Measurements from ENCODE around the gene MAGEC3.

Gene MAGEC3

DNA sequence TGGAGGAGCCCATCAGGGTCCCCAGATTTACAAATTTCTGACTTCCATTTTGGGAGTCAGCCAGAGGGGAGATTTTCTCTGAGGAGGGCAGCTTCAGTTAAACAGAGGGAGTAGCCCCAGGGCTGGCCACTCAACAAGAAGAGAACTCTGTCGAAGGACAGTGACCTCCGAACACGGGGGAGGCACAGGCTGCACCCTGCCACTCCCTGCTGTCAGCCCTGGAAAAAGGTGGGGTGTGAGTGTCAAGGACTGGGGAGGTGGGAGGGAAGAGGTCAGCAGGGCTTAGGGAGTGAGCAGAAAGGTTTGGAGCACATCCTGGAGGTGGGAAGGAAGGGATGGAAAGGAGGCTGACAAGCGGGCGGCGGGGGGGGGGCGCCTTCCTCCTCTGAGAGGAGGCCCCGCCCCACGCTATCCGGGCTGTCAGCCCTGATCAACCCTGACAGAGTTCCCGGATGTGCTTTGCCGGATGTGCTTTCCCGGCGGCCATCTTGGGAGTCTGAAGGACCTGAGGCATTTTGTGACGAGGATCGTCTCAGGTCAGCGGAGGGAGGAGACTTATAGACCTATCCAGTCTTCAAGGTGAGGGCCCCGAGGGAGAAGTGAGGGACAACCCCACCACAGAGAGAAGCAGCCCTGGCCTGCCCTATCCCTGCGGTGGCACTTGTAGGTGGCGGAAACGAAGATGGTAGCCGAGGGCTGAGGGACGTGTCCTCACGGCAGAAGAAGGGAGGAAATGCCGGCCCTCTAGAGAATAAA lies 65.5 kb downstream of the MAGEC3 start, which contains the start of gene MAGEC1:
MAGEC1 (plus strand) TSS at position 495 of the 756 bp plus-strand sequence. CDS start 1,179 bp downstream, outside the sequence.
- no peak for DNase-seq (ENCODE audit: low spot score)
- TF ChIP-seq, protein P1, sequence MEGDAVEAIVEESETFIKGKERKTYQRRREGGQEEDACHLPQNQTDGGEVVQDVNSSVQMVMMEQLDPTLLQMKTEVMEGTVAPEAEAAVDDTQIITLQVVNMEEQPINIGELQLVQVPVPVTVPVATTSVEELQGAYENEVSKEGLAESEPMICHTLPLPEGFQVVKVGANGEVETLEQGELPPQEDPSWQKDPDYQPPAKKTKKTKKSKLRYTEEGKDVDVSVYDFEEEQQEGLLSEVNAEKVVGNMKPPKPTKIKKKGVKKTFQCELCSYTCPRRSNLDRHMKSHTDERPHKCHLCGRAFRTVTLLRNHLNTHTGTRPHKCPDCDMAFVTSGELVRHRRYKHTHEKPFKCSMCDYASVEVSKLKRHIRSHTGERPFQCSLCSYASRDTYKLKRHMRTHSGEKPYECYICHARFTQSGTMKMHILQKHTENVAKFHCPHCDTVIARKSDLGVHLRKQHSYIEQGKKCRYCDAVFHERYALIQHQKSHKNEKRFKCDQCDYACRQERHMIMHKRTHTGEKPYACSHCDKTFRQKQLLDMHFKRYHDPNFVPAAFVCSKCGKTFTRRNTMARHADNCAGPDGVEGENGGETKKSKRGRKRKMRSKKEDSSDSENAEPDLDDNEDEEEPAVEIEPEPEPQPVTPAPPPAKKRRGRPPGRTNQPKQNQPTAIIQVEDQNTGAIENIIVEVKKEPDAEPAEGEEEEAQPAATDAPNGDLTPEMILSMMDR (IDR thresholded peaks at IDR 0.05; ENCODE audit: borderline replicate concordance, control extremely low read depth, extremely low read depth, insufficient read depth, missing control alignments) = no peak
- in situ Hi-C loops (cut with MboI; ENCODE audit: low sequenced_read_pairs, unreplicated experiment) = no loop called here

DNA sequence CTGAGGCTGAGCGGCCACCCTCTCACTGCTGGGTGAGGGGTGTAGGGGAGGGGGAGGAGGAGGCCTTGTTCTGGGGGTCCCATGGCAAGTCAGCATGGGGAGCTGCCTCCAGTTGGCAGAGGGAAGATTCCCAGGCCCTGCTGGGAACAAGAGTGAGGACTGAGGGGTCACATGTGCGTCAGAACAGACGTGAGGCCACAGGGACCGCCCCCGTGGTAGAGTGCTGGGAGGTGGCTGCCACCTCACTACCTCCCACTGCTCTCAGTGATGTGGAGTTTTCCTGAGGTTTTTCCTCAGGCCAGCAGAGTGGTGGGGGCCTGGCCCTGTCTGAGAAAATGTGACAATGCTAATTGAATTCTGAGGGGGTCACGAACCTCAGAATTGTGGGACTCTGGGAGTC lies 66.1 kb downstream of the MAGEC3 start:
- TF ChIP-seq, protein P1 (IDR thresholded peaks at IDR 0.05; ENCODE audit: borderline replicate concordance, control extremely low read depth, extremely low read depth, insufficient read depth, missing control alignments) = no peak
- no peak for DNase-seq (ENCODE audit: low spot score)
- in situ Hi-C loops (cut with MboI; ENCODE audit: low sequenced_read_pairs, unreplicated experiment) = no loop called here

DNA sequence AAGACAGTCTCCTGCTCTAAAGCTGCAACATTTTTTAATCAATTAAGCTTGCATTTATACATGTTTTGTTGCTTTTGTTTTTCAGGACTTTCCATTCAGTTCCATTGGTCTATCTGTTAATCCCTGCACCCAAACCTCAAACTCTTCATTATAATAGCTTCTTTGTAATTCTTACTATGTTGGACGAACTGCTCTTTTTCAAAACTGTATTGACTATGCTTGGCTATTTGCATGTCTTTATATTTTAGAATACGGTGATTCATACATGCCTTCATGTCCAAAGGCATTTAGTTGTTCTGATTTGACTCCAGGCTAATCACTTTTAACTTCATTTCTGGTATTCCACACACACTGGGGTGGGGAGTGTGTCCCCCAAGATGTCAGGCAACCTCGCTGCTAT lies 79.7 kb downstream of the MAGEC3 start:
- DNase-seq (ENCODE audit: low spot score) = no peak
- in situ Hi-C loops (cut with MboI; ENCODE audit: low sequenced_read_pairs, unreplicated experiment) = no loop called here
- TF ChIP-seq, protein P1 (IDR thresholded peaks at IDR 0.05; ENCODE audit: borderline replicate concordance, control extremely low read depth, extremely low read depth, insufficient read depth, missing control alignments) = no peak

DNA sequence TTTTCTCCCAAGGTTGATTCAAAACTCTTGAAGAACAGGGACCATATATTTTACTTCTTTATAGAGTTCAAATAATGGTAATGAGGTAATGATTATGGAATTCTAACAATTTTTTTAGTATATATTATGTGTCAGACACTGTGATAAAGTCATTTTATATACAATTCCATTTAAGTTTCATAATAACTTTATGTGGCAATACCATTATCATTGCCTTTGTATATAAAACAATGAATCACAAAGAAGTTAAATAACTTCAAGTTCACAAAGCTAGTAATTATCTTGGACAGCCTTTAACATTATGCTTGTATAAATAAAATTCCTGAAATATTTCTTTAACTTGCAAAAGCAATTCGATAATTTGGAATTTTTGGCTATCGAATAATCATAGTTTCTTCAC lies 86.2 kb downstream of the MAGEC3 start:
- DNase-seq (ENCODE audit: low spot score) = no peak
- TF ChIP-seq, protein P1 (IDR thresholded peaks at IDR 0.05; ENCODE audit: borderline replicate concordance, control extremely low read depth, extremely low read depth, insufficient read depth, missing control alignments) = no peak
- in situ Hi-C loops (cut with MboI; ENCODE audit: low sequenced_read_pairs, unreplicated experiment) = no loop called here

DNA sequence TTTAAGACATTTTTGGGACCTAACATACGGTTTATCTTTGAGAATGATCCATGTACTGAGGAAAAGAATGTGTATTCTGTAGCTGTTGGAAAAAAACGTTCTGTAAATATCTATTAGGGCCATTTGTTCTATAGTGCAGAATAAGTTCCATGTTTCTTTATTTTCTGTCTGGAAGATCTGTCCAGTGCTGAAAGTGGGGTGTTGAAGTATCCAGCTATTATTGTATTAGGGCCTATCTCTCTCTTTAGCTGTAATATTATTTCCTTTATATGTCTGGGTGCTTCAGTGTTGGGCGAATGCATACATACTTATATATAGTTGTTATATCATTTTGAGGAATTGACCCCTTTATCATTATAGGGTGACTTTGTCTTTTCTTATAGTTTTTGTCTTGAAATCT lies 90.3 kb downstream of the MAGEC3 start:
- no peak for DNase-seq (ENCODE audit: low spot score)
- in situ Hi-C loops (cut with MboI; ENCODE audit: low sequenced_read_pairs, unreplicated experiment) = no loop called here

DNA sequence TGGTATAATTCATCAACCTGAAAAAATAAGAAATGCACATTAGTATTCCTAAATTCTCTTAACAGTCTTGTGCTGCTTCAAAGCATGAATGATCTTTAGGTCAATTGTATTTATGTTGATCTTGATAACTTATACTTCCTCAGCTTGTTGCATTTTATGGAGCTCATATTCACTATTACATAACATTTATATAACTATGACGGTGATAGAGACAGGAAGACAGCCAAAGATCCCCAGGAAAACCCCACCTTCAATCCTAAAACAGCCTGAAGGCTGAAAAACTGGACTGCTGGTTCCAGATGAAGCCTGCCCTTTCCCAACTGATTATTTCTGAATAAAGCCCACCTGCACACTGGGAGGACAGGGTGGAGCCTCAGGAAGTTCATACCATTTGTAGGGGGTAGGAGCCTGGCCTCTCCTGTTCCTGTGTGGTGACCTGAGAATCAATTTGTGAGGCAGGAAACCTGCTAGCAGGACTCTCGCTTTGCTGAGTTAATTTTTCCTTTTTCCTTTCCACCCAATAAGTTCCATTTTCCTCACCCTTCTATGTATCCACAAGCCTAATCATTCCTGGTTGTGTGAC lies 96.0 kb downstream of the MAGEC3 start:
- in situ Hi-C loops (cut with MboI; ENCODE audit: low sequenced_read_pairs, unreplicated experiment) = no loop called here
- DNase-seq (ENCODE audit: low spot score) = no peak
- TF ChIP-seq, protein P1 (IDR thresholded peaks at IDR 0.05; ENCODE audit: borderline replicate concordance, control extremely low read depth, extremely low read depth, insufficient read depth, missing control alignments) = no peak

More for the DNA sequence above, 90.3 kb downstream of the MAGEC3 start:
- TF ChIP-seq, protein P1 (IDR thresholded peaks at IDR 0.05; ENCODE audit: borderline replicate concordance, control extremely low read depth, extremely low read depth, insufficient read depth, missing control alignments) = no peak

Measured in GM13976 (cell line).